HG02571 (cell line): ENCODE measurements around the gene TOB2.
"Not testable (repeated sequence)": the region's sequence is repeated elsewhere in the genome, so short reads cannot be mapped to it uniquely, and the experiment has no call there.

Experiments
- ATAC-seq: cut with Tn5 transposase; IDR thresholded peaks from one replicate; pipeline ENCODE4 v1.9.1; 2021; ENCODE audit warnings: mild to moderate bottlenecking, moderate library complexity; ENCODE audit not compliant: unreplicated experiment

Gene TOB2

GRCh38 chr22:41429951-41430332, 16.7 kb downstream of the TOB2 start:
- no peak for ATAC-seq

- ATAC-seq: no peak
Observed at GRCh38 chr22:41429232-41429950, 17.2 kb downstream of the TOB2 start.

GRCh38 chr22:41425660-41426365, 20.8 kb downstream of the TOB2 start:
- no peak for ATAC-seq

- no peak for ATAC-seq
Observed at GRCh38 chr22:41418717-41419116, 27.9 kb downstream of the TOB2 start.

GRCh38 chr22:41417622-41418390, 28.8 kb downstream of the TOB2 start:
- ATAC-seq: no peak

GRCh38 chr22:41415554-41415953, 31.0 kb downstream of the TOB2 start:
- no peak for ATAC-seq

GRCh38 chr22:41411021-41411851, 35.4 kb downstream of the TOB2 start:
- no peak for ATAC-seq

- ATAC-seq: no peak
Observed at GRCh38 chr22:41410311-41410751, 36.3 kb downstream of the TOB2 start.

- ATAC-seq: no peak
Observed at GRCh38 chr22:41408665-41409064, 37.9 kb downstream of the TOB2 start.

- no peak for ATAC-seq
Observed at GRCh38 chr22:41407433-41407832, 39.2 kb downstream of the TOB2 start.

GRCh38 chr22:41406410-41406809, 40.2 kb downstream of the TOB2 start:
- no peak for ATAC-seq

GRCh38 chr22:41405588-41405987, 41.0 kb downstream of the TOB2 start:
- no peak for ATAC-seq

- ATAC-seq: no peak
Observed at GRCh38 chr22:41403532-41404318, 42.9 kb downstream of the TOB2 start.

GRCh38 chr22:41402851-41403250, 43.8 kb downstream of the TOB2 start:
- ATAC-seq: not testable (repeated sequence)

- ATAC-seq: no peak
Observed at GRCh38 chr22:41401781-41402648, 44.6 kb downstream of the TOB2 start.

- ATAC-seq: no peak
Observed at GRCh38 chr22:41398921-41399320, 47.7 kb downstream of the TOB2 start.

- no peak for ATAC-seq
Observed at GRCh38 chr22:41397143-41397811, 49.3 kb downstream of the TOB2 start.

GRCh38 chr22:41395531-41396240, 50.9 kb downstream of the TOB2 start:
- ATAC-seq: no peak
